Hematopoietic multipotent progenitor cell treated with erythropoietin and hydrocortisone succinate and interleukin-3 and kit ligand, for 17 days (in vitro differentiated cells): ENCODE measurements around the gene MROH7.

Experiments used
- DNase-seq: peaks from one replicate; pipeline ENCODE4 v3.0.0-alpha.2; 2015; ENCODE audit warnings: low spot score

The MROH7 gene

GRCh38 chr1:54742282-54742681 is 100.7 kb downstream of the MROH7 start:
- no peak for DNase-seq

GRCh38 chr1:54743416-54744226 is 102.0 kb downstream of the MROH7 start:
- no peak for DNase-seq

- no peak for DNase-seq
Measured at GRCh38 chr1:54744696-54745095, 103.1 kb downstream of the MROH7 start.

- no peak for DNase-seq
Measured at GRCh38 chr1:54745274-54745673, 103.7 kb downstream of the MROH7 start.

- no peak for DNase-seq
Measured at GRCh38 chr1:54745864-54746263, 104.3 kb downstream of the MROH7 start.

- no peak for DNase-seq
Measured at GRCh38 chr1:54748094-54748835, 106.7 kb downstream of the MROH7 start.

- DNase-seq, result no peak
Measured at GRCh38 chr1:54750596-54750995, 109.0 kb downstream of the MROH7 start.

- no peak for DNase-seq
Measured at GRCh38 chr1:54751426-54751825, 109.8 kb downstream of the MROH7 start.

- DNase-seq, result no peak
Measured at GRCh38 chr1:54754045-54754444, 112.5 kb downstream of the MROH7 start.

GRCh38 chr1:54754486-54755285 is 113.1 kb downstream of the MROH7 start:
- no peak for DNase-seq

GRCh38 chr1:54757833-54758232 is 116.2 kb downstream of the MROH7 start:
- no peak for DNase-seq

- no peak for DNase-seq
Measured at GRCh38 chr1:54758678-54759348, 117.2 kb downstream of the MROH7 start.
